ENCODE results near the gene CAMSAP2.

DNA sequence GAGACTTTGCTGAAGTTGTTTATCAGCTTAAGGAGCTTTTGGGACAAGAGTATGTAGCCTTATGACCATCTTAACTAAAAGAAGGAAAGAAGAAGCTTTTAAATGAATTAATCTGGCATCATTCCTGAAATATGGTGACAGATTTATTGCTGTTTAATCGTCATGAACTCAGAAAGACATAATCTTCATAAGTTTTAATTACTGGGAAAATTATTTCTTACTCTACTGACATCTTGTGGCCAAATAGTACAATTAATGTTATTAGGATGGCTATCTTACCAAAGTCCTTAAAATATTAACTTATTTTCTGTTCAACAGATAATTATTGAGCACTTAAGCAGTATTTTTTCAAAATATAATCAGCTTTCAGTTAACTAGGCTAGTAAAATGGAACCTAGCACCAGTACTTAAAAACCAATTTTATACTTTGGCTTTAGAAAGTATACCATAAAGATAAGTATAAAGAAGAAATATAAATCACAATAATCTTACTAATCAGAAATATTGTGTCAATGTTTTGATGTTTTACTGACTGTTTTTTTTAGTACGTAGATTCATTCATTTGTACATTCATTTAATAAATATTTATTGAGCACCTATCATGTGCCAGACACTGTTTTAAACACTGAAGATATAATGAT is 99.4 kb downstream of the CAMSAP2 start:
- TF ChIP-seq, protein P1, sequence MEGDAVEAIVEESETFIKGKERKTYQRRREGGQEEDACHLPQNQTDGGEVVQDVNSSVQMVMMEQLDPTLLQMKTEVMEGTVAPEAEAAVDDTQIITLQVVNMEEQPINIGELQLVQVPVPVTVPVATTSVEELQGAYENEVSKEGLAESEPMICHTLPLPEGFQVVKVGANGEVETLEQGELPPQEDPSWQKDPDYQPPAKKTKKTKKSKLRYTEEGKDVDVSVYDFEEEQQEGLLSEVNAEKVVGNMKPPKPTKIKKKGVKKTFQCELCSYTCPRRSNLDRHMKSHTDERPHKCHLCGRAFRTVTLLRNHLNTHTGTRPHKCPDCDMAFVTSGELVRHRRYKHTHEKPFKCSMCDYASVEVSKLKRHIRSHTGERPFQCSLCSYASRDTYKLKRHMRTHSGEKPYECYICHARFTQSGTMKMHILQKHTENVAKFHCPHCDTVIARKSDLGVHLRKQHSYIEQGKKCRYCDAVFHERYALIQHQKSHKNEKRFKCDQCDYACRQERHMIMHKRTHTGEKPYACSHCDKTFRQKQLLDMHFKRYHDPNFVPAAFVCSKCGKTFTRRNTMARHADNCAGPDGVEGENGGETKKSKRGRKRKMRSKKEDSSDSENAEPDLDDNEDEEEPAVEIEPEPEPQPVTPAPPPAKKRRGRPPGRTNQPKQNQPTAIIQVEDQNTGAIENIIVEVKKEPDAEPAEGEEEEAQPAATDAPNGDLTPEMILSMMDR (IDR thresholded peaks at IDR 0.05): peak; percentile 58
- TF ChIP-seq RAD21 (conservative IDR thresholded peaks at IDR 0.05 in 1 of 2, IDR thresholded peaks at IDR 0.05 in 1 of 2): peak; percentile 52 to 61

Measured in A549 (cell line).